Brain microvascular endothelial cell (primary cell): Measurements from ENCODE around the gene LRRC49.

Experiments
- DNase-seq: peaks from one replicate; pipeline ENCODE4 v3.0.0-alpha.2; 2020
- H3K27ac ChIP-seq: fragments of 250-450 bp; sonication (Bioruptor Pico); 2 replicates; pipeline ENCODE4 v1.5.1; 2020; ENCODE audit warnings: mild to moderate bottlenecking, moderate library complexity
- H3K27me3 ChIP-seq: fragments of 250-450 bp; sonication (Bioruptor Pico); replicated peaks from 2 replicates; pipeline ENCODE4 v1.5.1; 2020; ENCODE audit warnings: mild to moderate bottlenecking
- H3K36me3 ChIP-seq: fragments of 250-450 bp; sonication (Bioruptor Pico); replicated peaks from 2 replicates; pipeline ENCODE4 v1.5.1; 2020; ENCODE audit warnings: mild to moderate bottlenecking
- H3K4me3 ChIP-seq: 2 replicates; pipeline ENCODE4 v1.5.1; 2011; ENCODE audit warnings: low read depth, mild to moderate bottlenecking, control low read depth, low read length, moderate library complexity
- CTCF ChIP-seq: IDR thresholded peaks from 2 replicates; pipeline ENCODE4 v1.5.1; 2011; ENCODE audit warnings: low read depth, mild to moderate bottlenecking, moderate library complexity, low read length, control low read depth, inconsistent platforms; ENCODE audit errors: missing control alignments
- in situ Hi-C: cut with HindIII; loops from 2 replicates; pipeline ENCODE4 v1.10.0; 2017; ENCODE audit warnings: low sequenced_read_pairs, low pct_ligation_motif_present

The LRRC49 gene

GRCh38 chr15:70875001-70875782 is 17.4 kb upstream of the LRRC49 start:
- Histone ChIP-seq H3K27ac (no peak overlapping the region), H3K27me3 (no peaks in the 10 kb centered on the region), H3K4me3 (no peak overlapping the region), H3K36me3 (no peaks in the 10 kb centered on the region)
- no peak for DNase-seq
- in situ Hi-C loops: no loop called here
- peak; percentile 74 for TF ChIP-seq CTCF

GRCh38 chr15:70876011-70876410 is 16.6 kb upstream of the LRRC49 start:
- in situ Hi-C loops: no loop called here
- no peak for TF ChIP-seq CTCF
- Histone ChIP-seq H3K4me3 (no peak overlapping the region), H3K27ac (no peak overlapping the region), H3K27me3 (no peaks in the 10 kb centered on the region), H3K36me3 (no peaks in the 10 kb centered on the region)
- DNase-seq: no peak

GRCh38 chr15:70876683-70877082 is 15.9 kb upstream of the LRRC49 start:
- H3K4me3 ChIP-seq: no peak overlapping the region
- H3K27me3 ChIP-seq: no peaks in the 10 kb centered on the region
- no peak for TF ChIP-seq CTCF
- in situ Hi-C loops: no loop called here
- H3K36me3 ChIP-seq: no peaks in the 10 kb centered on the region
- H3K27ac ChIP-seq: no peak overlapping the region
- DNase-seq: no peak

GRCh38 chr15:70879401-70879800 is 13.2 kb upstream of the LRRC49 start:
- no peak for DNase-seq
- no peaks in the 10 kb centered on the region for H3K27me3 ChIP-seq
- no peak overlapping the region for H3K27ac ChIP-seq
- H3K4me3 ChIP-seq: no peak overlapping the region
- no peaks in the 10 kb centered on the region for H3K36me3 ChIP-seq
- TF ChIP-seq CTCF: no peak
- in situ Hi-C loops: no loop called here

- peak; percentile 39 for DNase-seq
- no peaks in the 10 kb centered on the region for H3K36me3 ChIP-seq
- no peaks in the 10 kb centered on the region for H3K27me3 ChIP-seq
- H3K27ac ChIP-seq: no peak overlapping the region
- H3K4me3 ChIP-seq: no peak overlapping the region
- in situ Hi-C loops: no loop called here
- no peak for TF ChIP-seq CTCF
Observed at GRCh38 chr15:70880781-70881180, 11.8 kb upstream of the LRRC49 start.

- no peaks in the 10 kb centered on the region for H3K27me3 ChIP-seq
- in situ Hi-C loops: no loop called here
- H3K36me3 ChIP-seq: no peaks in the 10 kb centered on the region
- DNase-seq: no peak
- no peak overlapping the region for H3K27ac ChIP-seq
- TF ChIP-seq CTCF: no peak
- H3K4me3 ChIP-seq: no peak overlapping the region
Observed at GRCh38 chr15:70882361-70882760, 10.3 kb upstream of the LRRC49 start.
